Bronchial epithelial cell (primary cell): ENCODE measurements around the gene PTPRN2. TPM values are rescaled to one million over a fixed set of nuclear protein-coding genes. Genes with fewer than 3 reads are reported as not detected.

Source experiments
- DNase-seq: peaks from one replicate; pipeline ENCODE4 v3.0.0-alpha.2; 2010; ENCODE audit warnings: low read depth
- FAIRE-seq: peaks from 2 replicates; lab custom pipeline; 2011; peaks lifted over from hg19 to GRCh38; lab: Jason Lieb, UNC
- H3K27me3 ChIP-seq: 2 replicates; pipeline ENCODE4 v1.5.1; 2011; ENCODE audit warnings: low read length; ENCODE audit not compliant: control insufficient read depth, insufficient read depth
- H3K36me3 ChIP-seq: 2 replicates; pipeline ENCODE4 v1.5.1; 2011; ENCODE audit warnings: low read length; ENCODE audit not compliant: control insufficient read depth, insufficient read depth
- H3K4me3 ChIP-seq: 2 replicates; pipeline ENCODE4 v1.5.1; 2011; ENCODE audit warnings: mild to moderate bottlenecking, low read depth, low read length, control low read depth
- CTCF ChIP-seq: IDR thresholded peaks from 2 replicates; pipeline ENCODE4 v1.5.1; 2011; ENCODE audit warnings: mild to moderate bottlenecking, moderate library complexity, low read length, control low read depth, inconsistent platforms; ENCODE audit not compliant: insufficient read depth, severe bottlenecking
- total RNA-seq: library from RNA; depleted of rRNA; stranded (reverse); fragments of >200 nt; gene quantifications from 2 replicates; pipeline ENCODE4 v1.2.1, GENCODE V29; 2014

PTPRN2 gene
- total RNA-seq, 1 donor from 2014 or later: 1.1 TPM

- Histone ChIP-seq H3K27me3 (no peaks in the 10 kb centered on the region), H3K36me3 (no peaks in the 10 kb centered on the region), H3K4me3 (no peak overlapping the region)
- no peak for TF ChIP-seq CTCF
- FAIRE-seq (no peak), DNase-seq (no peak)
These were observed 509.4 kb downstream of the PTPRN2 start for GRCh38 chr7:158077934-158078910.

GRCh38 chr7:158077151-158077840 is 510.3 kb downstream of the PTPRN2 start:
- FAIRE-seq (no peak), DNase-seq (no peak)
- no peaks in the 10 kb centered on the region for H3K27me3 ChIP-seq

GRCh38 chr7:158076656-158077055 is 511.0 kb downstream of the PTPRN2 start:
- FAIRE-seq: no peak
- H3K36me3 ChIP-seq: no peaks in the 10 kb centered on the region
- DNase-seq: no peak
- H3K4me3 ChIP-seq: no peak overlapping the region
- H3K27me3 ChIP-seq: no peaks in the 10 kb centered on the region
- TF ChIP-seq CTCF: no peak

More at GRCh38 chr7:158077151-158077840, 510.3 kb downstream of the PTPRN2 start:
- Histone ChIP-seq H3K4me3 (no peak overlapping the region), H3K36me3 (no peaks in the 10 kb centered on the region)
- TF ChIP-seq CTCF: no peak

- Histone ChIP-seq H3K36me3 (no peaks in the 10 kb centered on the region), H3K27me3 (no peaks in the 10 kb centered on the region), H3K4me3 (no peak overlapping the region)
- TF ChIP-seq CTCF: no peak
- FAIRE-seq (peak; percentile 13), DNase-seq (no peak)
These were observed 511.4 kb downstream of the PTPRN2 start for GRCh38 chr7:158076215-158076614.

- DNase-seq: no peak
- TF ChIP-seq CTCF: no peak
- no peak for FAIRE-seq
- Histone ChIP-seq H3K36me3 (no peaks in the 10 kb centered on the region), H3K27me3 (no peaks in the 10 kb centered on the region), H3K4me3 (no peak overlapping the region)
These were observed 512.0 kb downstream of the PTPRN2 start for GRCh38 chr7:158075633-158076001.
